ENCODE data around the gene TYMS. TPM values are rescaled to one million over a fixed set of nuclear protein-coding genes. Genes with fewer than 3 reads are reported as not detected.

TYMS gene
- total RNA-seq, 2 experiments from 2014 or later = 324 to 329 TPM

GRCh38 chr18:614193-614592 lies 43.3 kb upstream of the TYMS start:
- H3K9me3 Mint-ChIP-seq = no peaks in the 10 kb centered on the region
- H3K27ac Mint-ChIP-seq = no peak overlapping the region
- CTCF ChIA-PET = interaction anchor here (2.0 to 4.1 kb wide), 3 partner anchors 10 to 216 kb away, joined by 6 to 18 read pairs (median 17); partner anchors contain the start of gene CLUL1
- no peak for TF ChIP-seq CTCF (IDR thresholded peaks at IDR 0.05)
- ATAC-seq (no peak), DNase-seq (no peak)
- H3K27me3 Mint-ChIP-seq = no peaks in the 10 kb centered on the region
- POLR2A ChIA-PET = no interaction called here
- intact Hi-C loops (cut with micrococcal nuclease) = loop anchor here (10.0 kb wide), 1 partner anchor 349 kb away; the partner anchor contains the start of gene THOC1
- H3K4me1 Mint-ChIP-seq (ENCODE audit: low read depth) = no peaks in the 10 kb centered on the region
- no peak overlapping the region for H3K4me3 Mint-ChIP-seq
- no peaks in the 10 kb centered on the region for H3K36me3 Mint-ChIP-seq (ENCODE audit: low read depth)

GRCh38 chr18:615092-615521 lies 42.3 kb upstream of the TYMS start:
- no peaks in the 10 kb centered on the region for H3K27me3 Mint-ChIP-seq
- ATAC-seq = no peak
- no peaks in the 10 kb centered on the region for H3K4me1 Mint-ChIP-seq (ENCODE audit: low read depth)
- POLR2A ChIA-PET = no interaction called here
- CTCF ChIA-PET = interaction anchor here (1.0 to 4.1 kb wide), 9 partner anchors 8 to 346 kb away, joined by 3 to 18 read pairs (median 4); partner anchors contain the start of gene CLUL1
- no peak for TF ChIP-seq CTCF (IDR thresholded peaks at IDR 0.05)
- DNase-seq = no peak
- no peaks in the 10 kb centered on the region for H3K9me3 Mint-ChIP-seq
- H3K27ac Mint-ChIP-seq = no peak overlapping the region
- intact Hi-C loops (cut with micrococcal nuclease) = loop anchor here (10.0 kb wide), 1 partner anchor 350 kb away; the partner anchor contains the start of gene THOC1
- H3K36me3 Mint-ChIP-seq (ENCODE audit: low read depth) = no peaks in the 10 kb centered on the region
- H3K4me3 Mint-ChIP-seq = no peak overlapping the region

GRCh38 chr18:615773-616172 lies 41.7 kb upstream of the TYMS start:
- ATAC-seq = no peak
- Mint-ChIP-seq H3K4me1 (ENCODE audit: low read depth) (no peaks in the 10 kb centered on the region), H3K27ac (no peak overlapping the region), H3K4me3 (no peak overlapping the region), H3K27me3 (no peaks in the 10 kb centered on the region), H3K9me3 (no peaks in the 10 kb centered on the region), H3K36me3 (ENCODE audit: low read depth) (no peaks in the 10 kb centered on the region)
- ChIA-PET POLR2A (no interaction called here), CTCF (interaction anchor here (1.0 to 4.1 kb wide), 11 partner anchors 9 to 346 kb away, joined by 3 to 18 read pairs (median 4); partner anchors contain the start of gene CLUL1)
- TF ChIP-seq CTCF (IDR thresholded peaks at IDR 0.05) = no peak
- no peak for DNase-seq
- intact Hi-C loops (cut with micrococcal nuclease) = loop anchor here (10.0 kb wide), 1 partner anchor 351 kb away; the partner anchor contains the start of gene THOC1

GRCh38 chr18:616380-616995 lies 41.0 kb upstream of the TYMS start:
- Mint-ChIP-seq H3K36me3 (ENCODE audit: low read depth) (no peaks in the 10 kb centered on the region), H3K4me3 (no peak overlapping the region), H3K27me3 (no peaks in the 10 kb centered on the region), H3K9me3 (no peaks in the 10 kb centered on the region), H3K4me1 (ENCODE audit: low read depth) (no peaks in the 10 kb centered on the region), H3K27ac (no peak overlapping the region)
- POLR2A ChIA-PET = no interaction called here
- DNase-seq (no peak), ATAC-seq (peak; percentile 55)
- peak; percentile 58 for TF ChIP-seq CTCF (IDR thresholded peaks at IDR 0.05)
- intact Hi-C loops (cut with micrococcal nuclease) = loop anchor here (10.0 kb wide), 1 partner anchor 352 kb away; the partner anchor contains the start of gene THOC1
- CTCF ChIA-PET = interaction anchor here (0.9 to 4.1 kb wide), 5 partner anchors 8 to 215 kb away, joined by 3 to 18 read pairs (median 4); partner anchors contain the start of gene CLUL1

- H3K27ac Mint-ChIP-seq = no peak overlapping the region
- POLR2A ChIA-PET = no interaction called here
- DNase-seq (no peak), ATAC-seq (no peak)
- H3K4me1 Mint-ChIP-seq (ENCODE audit: low read depth) = no peaks in the 10 kb centered on the region
- no peak overlapping the region for H3K4me3 Mint-ChIP-seq
- H3K36me3 Mint-ChIP-seq (ENCODE audit: low read depth) = no peaks in the 10 kb centered on the region
- intact Hi-C loops (cut with micrococcal nuclease) = loop anchor here (10.0 kb wide), 1 partner anchor 353 kb away; the partner anchor contains the start of gene THOC1
- CTCF ChIA-PET = interaction anchor here (1.5 to 2.0 kb wide), 2 partner anchors 17 to 213 kb away, joined by 4 to 5 read pairs; no protein-coding TSS in a partner anchor
- H3K9me3 Mint-ChIP-seq = no peaks in the 10 kb centered on the region
- H3K27me3 Mint-ChIP-seq = peaks cover 2% of the 10 kb centered on the region
- TF ChIP-seq CTCF (IDR thresholded peaks at IDR 0.05) = no peak
These were observed 39.4 kb upstream of the TYMS start for GRCh38 chr18:617970-618504.
